VCaP (cell line): ENCODE measurements around the gene RAPGEF2.

Experiments used
- H3K27ac ChIP-seq: fragments of 450-650 bp; 2 replicates; pipeline ENCODE4 v1.5.1; 2017
- TF ChIP-seq, protein P1 (sequence below): fragments of 450-650 bp; conservative IDR thresholded peaks from 2 replicates; pipeline ENCODE4 v1.5.1; 2017; ENCODE audit warnings: mild to moderate bottlenecking, moderate library complexity

RAPGEF2 gene

GRCh38 chr4:159195361-159195769 lies 92.5 kb downstream of the RAPGEF2 start:
- TF ChIP-seq, protein P1, sequence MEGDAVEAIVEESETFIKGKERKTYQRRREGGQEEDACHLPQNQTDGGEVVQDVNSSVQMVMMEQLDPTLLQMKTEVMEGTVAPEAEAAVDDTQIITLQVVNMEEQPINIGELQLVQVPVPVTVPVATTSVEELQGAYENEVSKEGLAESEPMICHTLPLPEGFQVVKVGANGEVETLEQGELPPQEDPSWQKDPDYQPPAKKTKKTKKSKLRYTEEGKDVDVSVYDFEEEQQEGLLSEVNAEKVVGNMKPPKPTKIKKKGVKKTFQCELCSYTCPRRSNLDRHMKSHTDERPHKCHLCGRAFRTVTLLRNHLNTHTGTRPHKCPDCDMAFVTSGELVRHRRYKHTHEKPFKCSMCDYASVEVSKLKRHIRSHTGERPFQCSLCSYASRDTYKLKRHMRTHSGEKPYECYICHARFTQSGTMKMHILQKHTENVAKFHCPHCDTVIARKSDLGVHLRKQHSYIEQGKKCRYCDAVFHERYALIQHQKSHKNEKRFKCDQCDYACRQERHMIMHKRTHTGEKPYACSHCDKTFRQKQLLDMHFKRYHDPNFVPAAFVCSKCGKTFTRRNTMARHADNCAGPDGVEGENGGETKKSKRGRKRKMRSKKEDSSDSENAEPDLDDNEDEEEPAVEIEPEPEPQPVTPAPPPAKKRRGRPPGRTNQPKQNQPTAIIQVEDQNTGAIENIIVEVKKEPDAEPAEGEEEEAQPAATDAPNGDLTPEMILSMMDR = no peak
- H3K27ac ChIP-seq = no peak overlapping the region

DNA sequence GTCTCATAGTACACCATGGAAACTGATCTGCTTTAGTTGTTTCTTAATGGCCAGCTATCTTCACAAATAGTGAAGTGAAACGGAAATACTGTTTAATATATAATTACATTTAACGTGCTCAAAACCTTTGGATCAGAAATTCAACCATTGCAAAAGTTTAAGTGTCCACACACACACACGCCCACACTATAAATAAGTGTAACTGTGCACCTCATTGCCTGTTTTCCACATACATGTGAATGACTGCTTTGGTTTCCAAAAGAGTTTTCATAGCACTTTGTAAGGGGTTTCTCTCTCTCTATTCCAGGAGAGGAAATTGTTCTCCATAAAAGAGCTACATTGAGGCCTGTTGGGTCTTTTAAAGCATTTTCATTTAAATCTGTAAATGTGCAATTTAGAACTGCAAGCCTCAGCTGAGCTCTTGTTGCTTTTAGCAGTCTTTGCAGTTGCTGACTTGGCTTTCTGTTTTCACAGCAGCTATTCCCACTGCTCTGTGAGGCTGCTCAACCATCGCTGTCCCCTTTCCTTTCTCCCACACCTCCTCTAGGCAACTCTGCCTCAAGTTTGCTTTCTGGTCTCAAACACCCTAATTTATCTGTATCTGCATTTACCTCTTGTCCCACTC lies 94.5 kb downstream of the RAPGEF2 start:
- H3K27ac ChIP-seq = no peak overlapping the region

GRCh38 chr4:159197885-159198269 lies 95.0 kb downstream of the RAPGEF2 start:
- H3K27ac ChIP-seq = no peak overlapping the region
- TF ChIP-seq, protein P1 = no peak

More for the DNA sequence above, 94.5 kb downstream of the RAPGEF2 start:
- TF ChIP-seq, protein P1 = no peak

DNA sequence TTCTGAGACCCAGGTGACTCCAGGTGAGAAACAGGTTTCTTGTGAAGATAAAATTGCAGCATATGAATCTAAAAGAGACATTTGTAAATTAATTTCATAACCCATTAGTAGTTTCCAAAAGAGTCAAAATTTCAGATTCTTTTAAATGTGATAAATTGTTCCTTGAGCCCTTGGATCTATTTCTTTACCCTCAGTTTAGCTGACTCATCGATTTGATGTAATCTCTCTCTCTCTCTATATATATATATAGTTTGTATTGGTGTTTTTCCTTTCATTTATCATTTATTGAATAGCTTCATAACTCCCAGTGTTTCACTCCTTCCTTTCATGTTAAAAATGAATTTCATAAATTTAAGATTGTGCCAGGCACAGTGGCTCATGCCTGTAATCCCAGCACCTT lies 96.9 kb downstream of the RAPGEF2 start:
- H3K27ac ChIP-seq = no peak overlapping the region
- TF ChIP-seq, protein P1 = no peak

DNA sequence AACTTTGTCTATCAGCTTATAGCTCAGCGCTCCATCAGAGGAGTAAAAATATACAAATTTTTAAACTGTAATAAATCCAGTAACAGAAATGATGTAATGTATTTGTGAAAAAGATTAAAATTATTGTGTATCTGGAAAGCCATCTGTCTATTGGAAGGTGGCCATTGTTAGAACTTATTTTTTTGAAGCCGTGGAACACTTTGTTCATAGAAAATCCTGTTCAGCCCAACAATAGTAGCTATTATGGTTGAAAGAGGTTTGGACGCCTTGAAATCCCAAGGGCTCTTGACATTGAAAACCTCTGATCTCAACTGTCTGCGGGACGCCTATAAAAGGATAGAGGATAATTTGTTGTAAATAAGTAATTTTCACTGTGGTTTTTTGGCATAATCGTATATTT lies 98.3 kb downstream of the RAPGEF2 start:
- no peak overlapping the region for H3K27ac ChIP-seq
- TF ChIP-seq, protein P1 = no peak

DNA sequence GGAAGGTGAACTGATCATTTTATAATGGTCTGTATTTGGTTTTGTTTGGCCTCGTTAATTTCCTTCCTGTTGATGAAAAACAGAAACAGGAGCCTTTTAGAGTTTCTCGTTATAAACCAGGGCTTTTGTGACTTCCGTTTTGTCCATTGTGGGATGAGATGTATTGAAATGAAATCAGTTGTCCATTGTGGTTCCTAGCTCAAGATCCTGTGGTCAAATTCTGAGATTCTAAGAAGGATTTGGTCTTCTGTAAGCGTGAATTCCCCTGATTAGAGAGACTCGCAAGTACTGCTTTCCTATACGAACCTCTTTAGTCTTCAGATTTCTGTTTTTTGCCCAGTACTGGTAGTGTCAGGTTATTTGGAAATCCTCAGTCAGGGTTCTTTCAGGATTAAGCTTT lies 101.7 kb downstream of the RAPGEF2 start:
- H3K27ac ChIP-seq = peak overlapping the region; percentile 41
- TF ChIP-seq, protein P1 = no peak

DNA sequence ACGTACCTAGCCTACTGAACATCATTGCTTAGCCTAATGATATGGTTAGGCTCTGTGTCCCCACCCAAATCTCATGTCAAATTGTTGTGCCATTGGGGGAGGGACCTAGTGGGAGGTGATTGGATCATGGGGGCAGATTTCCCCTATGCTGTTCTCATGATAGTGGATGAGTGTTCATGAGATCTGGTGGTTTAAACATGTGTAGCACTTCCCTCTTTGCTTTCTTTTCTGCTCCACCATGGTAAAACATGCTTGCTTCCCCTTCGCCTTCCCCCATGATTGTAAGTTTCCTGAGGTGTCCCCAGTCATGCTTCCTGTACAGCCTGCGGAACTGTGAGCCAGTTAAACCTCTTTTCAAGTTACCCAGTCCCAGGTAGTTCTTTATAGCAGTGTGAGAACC lies 102.6 kb downstream of the RAPGEF2 start:
- TF ChIP-seq, protein P1 = no peak
- no peak overlapping the region for H3K27ac ChIP-seq
